SU-DHL-6 (cell line): ENCODE data around the gene GPX2.

ENCODE experiments used
- H2AFZ ChIP-seq: fragments of 200-600 bp; sonication (generic); 2 replicates; pipeline ENCODE4 v1.6.1; 2014; ENCODE audit warnings: low read depth, mild to moderate bottlenecking, moderate library complexity, mixed read lengths, antibody characterized with exemption, low read length; ENCODE audit not compliant: severe bottlenecking
- H3F3A ChIP-seq: fragments of 200-600 bp; shearing (Covaris generic); 2 replicates; pipeline ENCODE4 v1.6.0; 2016; ENCODE audit warnings: antibody characterized with exemption, mild to moderate bottlenecking; ENCODE audit not compliant: insufficient read depth
- H3K27ac ChIP-seq: fragments of 200-600 bp; sonication (generic); 2 replicates; pipeline ENCODE4 v1.5.1; 2016; ENCODE audit warnings: low read depth, mild to moderate bottlenecking, low read length, moderate library complexity, mixed read lengths
- H3K27me3 ChIP-seq: fragments of 200-600 bp; sonication (generic), shearing (Covaris generic); 2 replicates; pipeline ENCODE4 v1.6.0; 2014; ENCODE audit warnings: mild to moderate bottlenecking, low read length
- H3K36me3 ChIP-seq: fragments of 200-600 bp; sonication (generic); 2 replicates; pipeline ENCODE4 v1.6.1; 2014; ENCODE audit warnings: mild to moderate bottlenecking, low read length, mixed read lengths
- H3K4me2 ChIP-seq: fragments of 300-600, 200-600 bp; shearing (Covaris generic), sonication (generic); 2 replicates; pipeline ENCODE4 v1.6.0; 2014; ENCODE audit warnings: low read length, low read depth, mild to moderate bottlenecking; ENCODE audit not compliant: poor library complexity, severe bottlenecking
- H3K4me3 ChIP-seq: fragments of 200-600 bp; sonication (generic); 2 replicates; pipeline ENCODE4 v1.5.1; 2014; ENCODE audit warnings: antibody characterized with exemption, low read length, mild to moderate bottlenecking, mixed read lengths; ENCODE audit not compliant: insufficient read depth, poor library complexity, severe bottlenecking
- H3K79me2 ChIP-seq: fragments of 200-600 bp; sonication (generic); 2 replicates; pipeline ENCODE4 v1.6.1; 2014; ENCODE audit warnings: mild to moderate bottlenecking, low read length, moderate library complexity; ENCODE audit not compliant: insufficient read depth
- H3K9ac ChIP-seq: fragments of 200-600 bp; sonication (generic); 2 replicates; pipeline ENCODE4 v1.7.0; 2014; ENCODE audit warnings: mild to moderate bottlenecking, low read length
- H3K9me2 ChIP-seq: fragments of 200-600 bp; sonication (generic); replicated peaks from 2 replicates; pipeline ENCODE4 v1.6.1; 2014; ENCODE audit warnings: low read length; ENCODE audit not compliant: insufficient read depth
- H3K9me3 ChIP-seq: fragments of 200-600 bp; sonication (generic); 2 replicates; pipeline ENCODE4 v1.6.1; 2014; ENCODE audit warnings: low read length, mixed read lengths; ENCODE audit not compliant: insufficient read depth
- H4K20me1 ChIP-seq: fragments of 200-600 bp; sonication (generic); 2 replicates; pipeline ENCODE4 v1.6.1; 2014; ENCODE audit warnings: low read depth, mild to moderate bottlenecking, antibody characterized with exemption, low read length, moderate library complexity, mixed read lengths
- CTCF ChIP-seq: fragments of 200-600 bp; sonication (generic); IDR thresholded peaks from one replicate; pipeline ENCODE4 v1.5.1; 2017; ENCODE audit warnings: antibody characterized with exemption, mild to moderate bottlenecking, low read length, moderate library complexity; ENCODE audit not compliant: insufficient read depth, poor library complexity, severe bottlenecking
- EZH2phosphoT487 ChIP-seq: fragments of 200-600 bp; sonication (generic), shearing (Covaris generic); conservative IDR thresholded peaks from 2 replicates; pipeline ENCODE4 v1.6.1; 2018; ENCODE audit warnings: mild to moderate bottlenecking, antibody characterized with exemption, low read length, moderate library complexity, mixed read lengths

GPX2 gene

DNA sequence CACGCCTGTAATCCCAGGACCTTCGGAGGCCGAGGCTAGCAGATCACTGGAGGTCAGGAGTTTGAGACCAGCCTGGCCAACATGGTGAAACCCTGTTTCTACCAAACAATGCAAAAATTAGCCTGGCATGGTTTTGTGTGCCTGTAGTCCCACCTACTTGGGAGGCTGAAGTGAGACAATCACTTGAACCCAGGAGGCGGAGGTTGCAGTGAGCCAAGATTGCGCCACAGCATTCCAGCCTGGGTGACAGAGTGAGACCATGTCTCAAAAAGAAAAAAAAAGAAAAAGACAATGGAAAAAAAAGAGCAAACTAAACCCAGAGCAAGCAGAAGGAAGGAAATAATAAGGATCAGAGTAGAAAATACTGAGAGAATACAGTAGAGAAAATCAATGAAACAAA is 22.9 kb downstream of the GPX2 start:
- H3K4me3 ChIP-seq = no peak overlapping the region
- no peak overlapping the region for H2AFZ ChIP-seq
- no peak overlapping the region for H3K4me2 ChIP-seq
- peaks cover 10% of the 10 kb centered on the region for H3K36me3 ChIP-seq
- no peak overlapping the region for H3K9ac ChIP-seq
- no peak overlapping the region for H3K27ac ChIP-seq
- no peaks in the 10 kb centered on the region for H3K27me3 ChIP-seq
- no peaks in the 10 kb centered on the region for H3K9me3 ChIP-seq
- peaks cover 8% of the 10 kb centered on the region for H4K20me1 ChIP-seq
- peaks cover 10% of the 10 kb centered on the region; the same call in 1 of the 2 replicates for H3F3A ChIP-seq
- TF ChIP-seq CTCF (no peak), EZH2phosphoT487 (no peak)
- H3K79me2 ChIP-seq = peaks cover 94% of the 10 kb centered on the region
- no peaks in the 10 kb centered on the region for H3K9me2 ChIP-seq

GRCh38 chr14:64919215-64919614 is 23.3 kb downstream of the GPX2 start:
- no peaks in the 10 kb centered on the region for H3K9me2 ChIP-seq
- H3K27ac ChIP-seq = no peak overlapping the region
- H3K27me3 ChIP-seq = no peaks in the 10 kb centered on the region
- H3K9me3 ChIP-seq = no peaks in the 10 kb centered on the region
- H3K79me2 ChIP-seq = peaks cover 94% of the 10 kb centered on the region
- no peak overlapping the region for H3K4me3 ChIP-seq
- peaks cover 8% of the 10 kb centered on the region for H4K20me1 ChIP-seq
- no peak overlapping the region for H3K9ac ChIP-seq
- no peak overlapping the region for H2AFZ ChIP-seq
- H3K36me3 ChIP-seq = peaks cover 6% of the 10 kb centered on the region
- no peak for TF ChIP-seq EZH2phosphoT487
- TF ChIP-seq CTCF = no peak
- H3F3A ChIP-seq = peaks cover 10% of the 10 kb centered on the region; the same call in 1 of the 2 replicates
- no peak overlapping the region for H3K4me2 ChIP-seq

DNA sequence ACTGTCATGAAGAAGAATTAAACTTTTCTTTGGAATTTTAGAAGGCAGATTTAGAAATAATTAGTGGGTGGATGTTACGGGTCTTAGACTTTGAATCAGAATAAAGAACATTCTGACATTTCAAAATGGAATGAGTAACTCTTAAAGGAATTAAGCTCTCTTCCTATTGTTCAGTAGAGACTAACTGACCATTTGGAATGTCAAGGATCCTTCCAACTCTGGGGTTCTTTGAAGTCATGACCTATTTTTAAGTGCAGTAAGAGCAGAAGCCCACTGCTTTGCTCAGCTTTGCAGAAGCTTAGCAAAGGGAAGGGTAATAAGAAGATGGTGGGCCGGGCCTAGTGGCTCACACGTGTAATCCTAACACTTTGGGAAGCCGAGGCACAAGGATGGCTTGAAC is 24.3 kb downstream of the GPX2 start:
- Histone ChIP-seq H3K4me3 (no peak overlapping the region), H3K9me3 (no peaks in the 10 kb centered on the region), H3F3A (peaks cover 5% of the 10 kb centered on the region; the same call in 1 of the 2 replicates), H2AFZ (no peak overlapping the region), H3K9me2 (no peaks in the 10 kb centered on the region), H3K27ac (no peak overlapping the region), H3K27me3 (no peaks in the 10 kb centered on the region), H3K36me3 (no peaks in the 10 kb centered on the region), H3K9ac (no peak overlapping the region), H4K20me1 (peaks cover 8% of the 10 kb centered on the region), H3K4me2 (no peak overlapping the region), H3K79me2 (peaks cover 86% of the 10 kb centered on the region)
- no peak for TF ChIP-seq CTCF
- TF ChIP-seq EZH2phosphoT487 = no peak
